Caco-2 (cell line): Measurements from ENCODE around the gene POLR1H. TPM values are rescaled to one million over a fixed set of nuclear protein-coding genes. Genes with fewer than 3 reads are reported as not detected.

Source experiments
- Bru-seq: library from RNA; stranded (reverse); fragments of 400-500 nt; gene quantifications from one replicate; lab custom pipeline; 2021; lab: Mats Ljungman, UMichigan
- BruChase-seq, 2 experiments: library from RNA; stranded (reverse); fragments of 400-500 nt; gene quantifications; one replicate each; lab custom pipeline; 2021; lab: Mats Ljungman, UMichigan
- BruUV-seq: library from RNA; stranded (reverse); fragments of 400-500 nt; replicated peaks from 2 replicates; lab custom pipeline; 2021; lab: Mats Ljungman, UMichigan
- CTCF ChIA-PET: fragments of 300-600 bp; sonication (Branson Sonifier 250); formaldehyde crosslinking; loops from one replicate; lab custom pipeline; 2022; ENCODE audit warnings: antibody characterized with exemption; lab: Charles Lee
- POLR2A ChIA-PET: fragments of 300-600 bp; sonication (Branson Sonifier 250); formaldehyde crosslinking; loops from one replicate; lab custom pipeline; 2022; ENCODE audit warnings: antibody characterized with exemption; lab: Charles Lee
- DNase-seq, 2 experiments: peaks; one replicate each; pipeline versions ENCODE4 v3.0.0 to v3.0.0-alpha.2; 2020 to 2022
- H3K27me3 ChIP-seq: replicated peaks from 2 replicates; pipeline ENCODE4 v1.6.0; 2011; ENCODE audit warnings: low read length; ENCODE audit not compliant: control insufficient read depth, insufficient read depth
- H3K36me3 ChIP-seq: 2 replicates; pipeline ENCODE4 v1.5.1; 2011; ENCODE audit warnings: low read length; ENCODE audit not compliant: control insufficient read depth, insufficient read depth
- H3K4me1 ChIP-seq: fragments of 250-450 bp; sonication (Bioruptor Pico); 2 replicates; pipeline ENCODE4 v1.5.1; 2020; ENCODE audit warnings: mild to moderate bottlenecking
- H3K4me3 ChIP-seq: 2 replicates; pipeline ENCODE4 v1.5.1; 2011; ENCODE audit warnings: low read depth, mild to moderate bottlenecking, control low read depth, low read length
- H3K9me3 ChIP-seq: fragments of 250-450 bp; sonication (Bioruptor Pico); 2 replicates; pipeline ENCODE4 v1.5.1; 2020; ENCODE audit warnings: mild to moderate bottlenecking, moderate library complexity
- H3K27ac Mint-ChIP-seq: one replicate; pipeline ENCODE4 v1.8.0; 2022; ENCODE audit warnings: mixed read lengths; ENCODE audit not compliant: unreplicated experiment
- H3K27me3 Mint-ChIP-seq: one replicate; pipeline ENCODE4 v1.8.0; 2022; ENCODE audit warnings: mixed read lengths; ENCODE audit not compliant: insufficient read depth, unreplicated experiment
- H3K36me3 Mint-ChIP-seq: one replicate; pipeline ENCODE4 v1.8.0; 2022; ENCODE audit warnings: mild to moderate bottlenecking, mixed read lengths; ENCODE audit not compliant: insufficient read depth, unreplicated experiment
- H3K4me1 Mint-ChIP-seq: one replicate; pipeline ENCODE4 v1.8.0; 2022; ENCODE audit warnings: low read depth, mixed read lengths; ENCODE audit not compliant: unreplicated experiment
- H3K4me3 Mint-ChIP-seq: one replicate; pipeline ENCODE4 v1.8.0; 2022; ENCODE audit warnings: mild to moderate bottlenecking, moderate library complexity, mixed read lengths; ENCODE audit not compliant: unreplicated experiment
- H3K9me3 Mint-ChIP-seq: one replicate; pipeline ENCODE4 v1.8.0; 2022; ENCODE audit warnings: mixed read lengths; ENCODE audit not compliant: unreplicated experiment
- CTCF ChIP-seq, 2 experiments: fragments of 200-600 bp in 1 of 2; IDR thresholded peaks; 1 replicate in 1 of 2; 2 replicates in 1 of 2; pipeline versions ENCODE4 v1.5.1 to v1.8.0; 2011 to 2022; ENCODE audit warnings: antibody characterized with exemption in 1 of 2, control low read depth in 1 of 2, inconsistent platforms in 1 of 2, low read depth in 1 of 2, low read length in 1 of 2, mild to moderate bottlenecking in 1 of 2, moderate library complexity in 1 of 2; ENCODE audit not compliant: insufficient read depth in 1 of 2, severe bottlenecking in 1 of 2, unreplicated experiment in 1 of 2
- intact Hi-C: fragments of 100-400 bp; cut with micrococcal nuclease; formaldehyde crosslinking; loops from one replicate; pipeline ENCODE4 v1.10.0; 2022; ENCODE audit not compliant: unreplicated experiment
- long read RNA-seq: library from polyadenylated mRNA; stranded (forward); transcript quantifications from one replicate; pipeline ENCODE4 v2.0.0, GENCODE V29; 2022
- total RNA-seq: library from RNA; stranded (reverse); gene quantifications from 2 replicates; pipeline ENCODE4 v1.2.3, GENCODE V29; 2022

The POLR1H gene
- total RNA-seq (26.1 and 27.6 TPM in 2 replicates), Bru-seq, nascent RNA (percentile 75 among the genes with signal in this experiment), BruChase-seq, experiment 1, labeled RNA remaining after a 2-hour chase (percentile 74 among the genes with signal in this experiment), BruChase-seq, experiment 2, labeled RNA remaining after a 6-hour chase (percentile 73 among the genes with signal in this experiment)
- long read RNA-seq, transcript ZNRD1-201 (4 exons, 864 nt), result major isoform, 34 of 45 reads
- long read RNA-seq, partial matches to known transcripts, result 4 of 45 reads
- long read RNA-seq, other reads (novel, unspliced or antisense), result 2 of 45 reads

- TF ChIP-seq CTCF (IDR thresholded peaks at IDR 0.05; ENCODE audit: insufficient read depth in 1 of 2, low read depth in 1 of 2, low read length in 1 of 2, severe bottlenecking in 1 of 2, unreplicated experiment in 1 of 2), result no peak
- TSS peak; percentile 62 for BruUV-seq
- POLR2A ChIA-PET, result interaction anchor here (0.6 to 2.1 kb wide), 7 partner anchors 13 to 286 kb away, joined by 3 to 8 read pairs (median 4); no protein-coding TSS in a partner anchor
- H3K27me3 Mint-ChIP-seq, result no peaks in the 10 kb centered on the region
- H3K4me1 ChIP-seq, result peaks cover 15% of the 10 kb centered on the region; the same call in 1 of the 2 replicates
- peaks cover 15% of the 10 kb centered on the region for H3K4me1 Mint-ChIP-seq
- no peaks in the 10 kb centered on the region for H3K9me3 Mint-ChIP-seq
- H3K27me3 ChIP-seq, result no peaks in the 10 kb centered on the region
- peaks cover 9% of the 10 kb centered on the region for H3K36me3 Mint-ChIP-seq
- CTCF ChIA-PET, result interaction anchor here (0.6 to 2.1 kb wide), 6 partner anchors 14 to 224 kb away, joined by 3 to 5 read pairs (median 4); partner anchors contain the start of gene RNF39
- H3K4me3 ChIP-seq, result peak within 1 kb of the TSS; percentile 77
- H3K27ac Mint-ChIP-seq, result peak within 1 kb of the TSS; percentile 90
- DNase-seq, result peak; percentile 93 to 94
- intact Hi-C loops, result loop anchor here (1.0 to 5.0 kb wide), 2 partner anchors 42 to 101 kb away; partner anchors contain the start of genes TRIM10 and TRIM15
- H3K9me3 ChIP-seq, result no peaks in the 10 kb centered on the region
- H3K36me3 ChIP-seq, result no peaks in the 10 kb centered on the region
- peak within 1 kb of the TSS; percentile 88 for H3K4me3 Mint-ChIP-seq
Observed at GRCh38 chr6:30061092-30061857, at the start of gene POLR1H. POLR1H (plus strand) TSS chr6:30061265; CDS start chr6:30061525, 260 bp downstream.

- ChIA-PET CTCF (interaction anchor here (0.5 to 1.4 kb wide), 3 partner anchors 17 to 166 kb away, joined by 3 to 5 read pairs (median 4); no protein-coding TSS in a partner anchor), POLR2A (no interaction called here)
- Mint-ChIP-seq H3K27ac (no peak overlapping the region), H3K36me3 (peaks cover 4% of the 10 kb centered on the region), H3K4me3 (no peak overlapping the region), H3K9me3 (no peaks in the 10 kb centered on the region), H3K27me3 (no peaks in the 10 kb centered on the region), H3K4me1 (no peaks in the 10 kb centered on the region)
- BruUV-seq, result no TSS peak
- H3K4me3 ChIP-seq, result no peak overlapping the region
- H3K27me3 ChIP-seq, result no peaks in the 10 kb centered on the region; the same call in 1 of the 2 replicates
- intact Hi-C loops, result loop anchor here (1.0 to 10.0 kb wide), 2 partner anchors 165 to 309 kb away; no protein-coding TSS in a partner anchor
- no peaks in the 10 kb centered on the region for H3K36me3 ChIP-seq
- peak; percentile 69 to 74 for TF ChIP-seq CTCF (IDR thresholded peaks at IDR 0.05; ENCODE audit: insufficient read depth in 1 of 2, low read depth in 1 of 2, low read length in 1 of 2, severe bottlenecking in 1 of 2, unreplicated experiment in 1 of 2)
- no peak for DNase-seq
- H3K4me1 ChIP-seq, result no peaks in the 10 kb centered on the region
- no peaks in the 10 kb centered on the region for H3K9me3 ChIP-seq
Observed at GRCh38 chr6:30013291-30013922, 47.7 kb upstream of the POLR1H start.
